DLD1 (cell line): Measurements from ENCODE around the gene NTRK1.

ENCODE experiments used
- in situ Hi-C: cut with HindIII; loops from 2 replicates; pipeline ENCODE4 v1.10.0; 2017; ENCODE audit warnings: low sequenced_read_pairs

NTRK1 gene

GRCh38 chr1:156836892-156837291 lies 23.8 kb upstream of the NTRK1 start:
- in situ Hi-C loops, result no loop called here

- in situ Hi-C loops, result no loop called here
These were observed 21.7 kb upstream of the NTRK1 start for GRCh38 chr1:156838972-156839371.

- in situ Hi-C loops, result loop anchor here (10.0 kb wide), 1 partner anchor 45 kb away; no protein-coding TSS in a partner anchor
These were observed 21.1 kb upstream of the NTRK1 start for GRCh38 chr1:156839426-156840109.

- in situ Hi-C loops, result loop anchor here (10.0 kb wide), 1 partner anchor 46 kb away; no protein-coding TSS in a partner anchor
These were observed 20.3 kb upstream of the NTRK1 start for GRCh38 chr1:156840186-156840897.

- in situ Hi-C loops, result loop anchor here (10.0 kb wide), 1 partner anchor 46 kb away; no protein-coding TSS in a partner anchor
These were observed 19.8 kb upstream of the NTRK1 start for GRCh38 chr1:156840898-156841279.

GRCh38 chr1:156841295-156841855 lies 19.3 kb upstream of the NTRK1 start:
- in situ Hi-C loops, result loop anchor here (10.0 kb wide), 1 partner anchor 47 kb away; no protein-coding TSS in a partner anchor

GRCh38 chr1:156842618-156843300 lies 17.9 kb upstream of the NTRK1 start:
- in situ Hi-C loops, result loop anchor here (10.0 kb wide), 1 partner anchor 48 kb away; no protein-coding TSS in a partner anchor

- in situ Hi-C loops, result loop anchor here (10.0 kb wide), 1 partner anchor 49 kb away; no protein-coding TSS in a partner anchor
These were observed 16.6 kb upstream of the NTRK1 start for GRCh38 chr1:156844102-156844501.

GRCh38 chr1:156844638-156845037 lies 16.0 kb upstream of the NTRK1 start:
- in situ Hi-C loops, result loop anchor here (10.0 kb wide), 1 partner anchor 50 kb away; no protein-coding TSS in a partner anchor

GRCh38 chr1:156845055-156845952 lies 15.4 kb upstream of the NTRK1 start:
- in situ Hi-C loops, result loop anchor here (10.0 kb wide), 1 partner anchor 51 kb away; no protein-coding TSS in a partner anchor

- in situ Hi-C loops, result loop anchor here (10.0 kb wide), 1 partner anchor 51 kb away; no protein-coding TSS in a partner anchor
These were observed 14.6 kb upstream of the NTRK1 start for GRCh38 chr1:156845953-156846545.

- in situ Hi-C loops, result loop anchor here (10.0 kb wide), 1 partner anchor 52 kb away; no protein-coding TSS in a partner anchor
These were observed 14.0 kb upstream of the NTRK1 start for GRCh38 chr1:156846643-156847042.

- in situ Hi-C loops, result loop anchor here (10.0 kb wide), 1 partner anchor 53 kb away; no protein-coding TSS in a partner anchor
These were observed 12.8 kb upstream of the NTRK1 start for GRCh38 chr1:156847591-156848460.

- in situ Hi-C loops, result loop anchor here (10.0 kb wide), 1 partner anchor 54 kb away; no protein-coding TSS in a partner anchor
These were observed 12.1 kb upstream of the NTRK1 start for GRCh38 chr1:156848461-156849150.

GRCh38 chr1:156849151-156849496 lies 11.5 kb upstream of the NTRK1 start:
- in situ Hi-C loops, result loop anchor here (10.0 kb wide), 1 partner anchor 54 kb away; no protein-coding TSS in a partner anchor

- in situ Hi-C loops, result no loop called here
These were observed 8.8 kb upstream of the NTRK1 start for GRCh38 chr1:156851779-156852417.

- in situ Hi-C loops, result no loop called here
These were observed 8.2 kb upstream of the NTRK1 start for GRCh38 chr1:156852418-156852874.
